ENCODE data around the gene GDPD4.

DNA sequence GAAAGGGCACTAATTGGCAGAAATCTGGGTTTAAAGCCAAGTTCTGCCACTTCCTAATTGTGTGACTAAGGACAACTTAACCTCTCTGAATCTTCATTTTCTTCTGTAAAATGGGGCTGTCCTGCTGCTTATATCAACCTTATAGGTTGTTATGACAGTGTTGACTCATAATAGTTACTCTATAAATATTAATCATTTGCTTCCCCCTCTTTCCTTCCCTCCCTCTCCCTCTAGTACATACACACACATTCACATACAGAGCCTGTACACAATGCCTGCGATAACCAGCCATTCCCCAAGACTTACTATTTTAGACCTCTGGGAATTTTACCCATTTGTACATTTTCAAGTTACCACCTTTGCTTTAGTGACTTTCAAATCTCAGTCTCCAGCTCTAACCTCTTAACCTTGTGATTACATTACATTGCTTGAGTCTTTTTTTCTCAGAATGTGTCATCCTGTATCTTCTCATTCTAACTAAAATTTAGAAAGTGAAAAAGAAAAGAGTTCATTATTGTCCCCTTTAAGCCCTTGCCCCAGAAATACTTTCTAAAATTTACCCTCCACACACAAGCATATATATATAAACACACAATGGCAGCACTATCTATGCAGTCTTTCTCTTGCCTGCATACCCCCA lies 31.9 kb downstream of the GDPD4 start:
- TF ChIP-seq, protein P1, sequence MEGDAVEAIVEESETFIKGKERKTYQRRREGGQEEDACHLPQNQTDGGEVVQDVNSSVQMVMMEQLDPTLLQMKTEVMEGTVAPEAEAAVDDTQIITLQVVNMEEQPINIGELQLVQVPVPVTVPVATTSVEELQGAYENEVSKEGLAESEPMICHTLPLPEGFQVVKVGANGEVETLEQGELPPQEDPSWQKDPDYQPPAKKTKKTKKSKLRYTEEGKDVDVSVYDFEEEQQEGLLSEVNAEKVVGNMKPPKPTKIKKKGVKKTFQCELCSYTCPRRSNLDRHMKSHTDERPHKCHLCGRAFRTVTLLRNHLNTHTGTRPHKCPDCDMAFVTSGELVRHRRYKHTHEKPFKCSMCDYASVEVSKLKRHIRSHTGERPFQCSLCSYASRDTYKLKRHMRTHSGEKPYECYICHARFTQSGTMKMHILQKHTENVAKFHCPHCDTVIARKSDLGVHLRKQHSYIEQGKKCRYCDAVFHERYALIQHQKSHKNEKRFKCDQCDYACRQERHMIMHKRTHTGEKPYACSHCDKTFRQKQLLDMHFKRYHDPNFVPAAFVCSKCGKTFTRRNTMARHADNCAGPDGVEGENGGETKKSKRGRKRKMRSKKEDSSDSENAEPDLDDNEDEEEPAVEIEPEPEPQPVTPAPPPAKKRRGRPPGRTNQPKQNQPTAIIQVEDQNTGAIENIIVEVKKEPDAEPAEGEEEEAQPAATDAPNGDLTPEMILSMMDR (conservative IDR thresholded peaks at IDR 0.05; ENCODE audit: low read depth, low read length): no peak
- no peak for TF ChIP-seq EZH2 (IDR thresholded peaks at IDR 0.05; ENCODE audit: borderline replicate concordance, low read depth, low read length, poor library complexity, severe bottlenecking)
